Middle frontal gyrus (tissue), 1 donor: Measurements from ENCODE around the gene OR1I1.
"Not testable (repeated sequence)": the region's sequence is repeated elsewhere in the genome, so short reads cannot be mapped to it uniquely, and the experiment has no call there.

ENCODE experiments used
- DNase-seq: peaks from one replicate; pipeline ENCODE4 v3.0.0-alpha.2; 2015; ENCODE audit warnings: low spot score; ENCODE audit errors: extremely low spot score

Gene OR1I1

DNA sequence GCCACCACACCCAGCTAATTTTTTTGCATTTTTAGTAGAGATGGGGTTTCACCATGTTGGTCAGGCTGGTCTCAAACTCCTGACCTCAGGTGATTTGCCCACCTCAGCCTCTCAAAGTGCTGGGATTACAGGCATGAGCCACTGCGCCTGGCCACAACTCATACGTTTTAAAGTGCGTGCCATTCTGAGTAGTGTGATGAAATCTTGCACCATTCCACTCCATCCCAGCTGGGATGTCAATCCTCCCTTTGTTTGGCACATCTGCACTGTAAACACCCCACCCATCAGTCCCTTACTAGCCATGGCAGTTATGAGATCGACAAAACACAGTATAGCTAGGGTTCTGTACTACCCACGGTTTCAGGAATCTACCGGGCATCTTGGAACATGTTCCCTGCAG lies 16.0 kb downstream of the OR1I1 start:
- DNase-seq: not testable (repeated sequence)

DNA sequence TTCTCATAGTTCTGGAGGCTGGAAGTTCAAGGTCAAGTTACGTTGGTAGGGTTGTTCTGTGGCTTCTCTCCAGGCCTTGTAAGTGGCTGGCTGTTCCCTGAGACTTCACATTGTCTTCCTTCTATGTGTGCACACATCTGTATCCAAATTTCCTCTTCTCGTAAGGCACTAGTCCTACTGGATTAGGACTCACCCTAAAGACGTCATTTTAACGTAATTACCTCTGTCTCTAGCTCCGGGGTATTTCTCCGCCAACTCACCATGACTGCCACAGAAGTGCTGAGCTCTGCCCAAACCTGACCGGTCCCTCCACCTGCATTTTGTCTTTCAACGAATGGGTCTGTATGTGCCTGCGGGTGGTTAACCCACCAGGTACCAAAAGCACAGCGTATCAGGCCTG lies 16.4 kb downstream of the OR1I1 start:
- no peak for DNase-seq

DNA sequence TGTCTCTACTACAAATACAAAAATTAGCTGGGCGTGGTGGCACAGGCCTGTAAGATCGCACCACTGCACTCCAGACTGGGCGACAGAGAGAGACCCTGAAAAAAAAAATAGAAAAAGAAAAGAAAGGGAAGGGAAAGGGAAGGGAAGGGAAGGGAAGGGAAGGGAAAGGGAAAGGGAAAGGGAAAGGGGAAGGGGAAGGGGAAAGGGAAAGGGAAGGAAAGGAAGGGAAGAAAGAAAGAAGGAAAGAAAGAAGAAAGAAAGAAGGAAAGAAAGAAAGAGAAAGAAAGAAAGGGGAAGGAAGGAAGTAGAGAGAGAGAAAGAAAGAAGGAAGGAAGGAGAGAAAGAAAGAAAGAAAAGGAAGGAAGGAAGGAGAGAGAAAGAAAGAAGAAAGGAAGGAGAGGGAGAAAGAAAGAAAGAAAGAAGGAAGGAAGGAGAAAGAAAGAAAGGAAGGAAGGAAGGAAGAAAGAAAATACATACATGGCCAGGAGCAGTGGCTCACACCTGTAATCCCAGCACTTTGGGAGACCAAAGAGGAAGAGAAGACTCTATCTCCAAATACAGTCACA lies 17.1 kb downstream of the OR1I1 start:
- no peak for DNase-seq

DNA sequence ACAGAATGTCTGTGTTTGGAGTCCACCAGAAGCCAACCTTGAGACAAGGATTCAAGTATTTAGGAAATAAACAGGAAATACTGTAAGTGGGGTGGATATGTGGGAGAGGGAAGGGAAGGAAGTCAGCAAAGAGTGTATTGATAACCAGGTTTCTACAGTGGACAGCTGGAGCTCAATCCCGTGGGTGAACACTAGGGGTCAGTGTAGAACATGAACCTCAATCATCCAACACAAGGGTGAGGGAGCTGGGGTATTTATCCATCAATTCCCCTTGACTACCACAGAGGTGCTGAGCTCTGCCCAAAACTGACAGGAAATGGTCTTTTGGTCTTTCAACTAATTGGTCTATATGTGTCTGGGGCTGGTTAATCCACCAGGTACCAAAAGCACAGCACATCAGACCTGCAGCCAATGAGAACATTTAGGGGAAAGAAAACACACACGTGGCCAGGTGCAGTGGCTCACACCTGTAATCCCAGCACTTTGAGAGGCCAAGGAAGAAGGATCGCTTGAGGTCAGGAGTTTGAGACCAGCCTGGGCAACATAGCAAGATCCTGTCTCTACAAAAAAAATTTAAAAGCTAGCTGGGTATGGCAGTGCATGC lies 19.6 kb downstream of the OR1I1 start:
- DNase-seq: no peak

DNA sequence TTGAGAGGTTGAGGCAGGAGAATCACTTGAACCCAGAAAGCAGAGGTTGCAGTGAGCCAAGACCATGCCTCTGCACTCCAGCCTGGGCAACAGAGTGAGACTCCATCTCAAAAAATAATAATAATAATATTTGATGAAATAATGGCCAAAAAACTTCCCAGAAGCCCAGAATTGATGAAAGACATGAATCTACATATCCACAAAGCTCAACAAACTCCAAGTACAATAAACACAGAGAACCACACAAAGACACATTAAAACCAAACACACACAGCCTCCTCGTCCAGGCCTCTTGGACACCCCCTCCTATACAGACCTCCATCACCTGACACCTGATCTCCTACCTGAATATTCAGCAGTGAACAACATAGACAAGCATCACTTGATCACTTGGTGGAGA lies 22.0 kb downstream of the OR1I1 start:
- no peak for DNase-seq

GRCh38 chr19:15104411-15104810 lies 22.4 kb downstream of the OR1I1 start:
- no peak for DNase-seq

GRCh38 chr19:15105044-15105443 lies 23.0 kb downstream of the OR1I1 start:
- DNase-seq: no peak

DNA sequence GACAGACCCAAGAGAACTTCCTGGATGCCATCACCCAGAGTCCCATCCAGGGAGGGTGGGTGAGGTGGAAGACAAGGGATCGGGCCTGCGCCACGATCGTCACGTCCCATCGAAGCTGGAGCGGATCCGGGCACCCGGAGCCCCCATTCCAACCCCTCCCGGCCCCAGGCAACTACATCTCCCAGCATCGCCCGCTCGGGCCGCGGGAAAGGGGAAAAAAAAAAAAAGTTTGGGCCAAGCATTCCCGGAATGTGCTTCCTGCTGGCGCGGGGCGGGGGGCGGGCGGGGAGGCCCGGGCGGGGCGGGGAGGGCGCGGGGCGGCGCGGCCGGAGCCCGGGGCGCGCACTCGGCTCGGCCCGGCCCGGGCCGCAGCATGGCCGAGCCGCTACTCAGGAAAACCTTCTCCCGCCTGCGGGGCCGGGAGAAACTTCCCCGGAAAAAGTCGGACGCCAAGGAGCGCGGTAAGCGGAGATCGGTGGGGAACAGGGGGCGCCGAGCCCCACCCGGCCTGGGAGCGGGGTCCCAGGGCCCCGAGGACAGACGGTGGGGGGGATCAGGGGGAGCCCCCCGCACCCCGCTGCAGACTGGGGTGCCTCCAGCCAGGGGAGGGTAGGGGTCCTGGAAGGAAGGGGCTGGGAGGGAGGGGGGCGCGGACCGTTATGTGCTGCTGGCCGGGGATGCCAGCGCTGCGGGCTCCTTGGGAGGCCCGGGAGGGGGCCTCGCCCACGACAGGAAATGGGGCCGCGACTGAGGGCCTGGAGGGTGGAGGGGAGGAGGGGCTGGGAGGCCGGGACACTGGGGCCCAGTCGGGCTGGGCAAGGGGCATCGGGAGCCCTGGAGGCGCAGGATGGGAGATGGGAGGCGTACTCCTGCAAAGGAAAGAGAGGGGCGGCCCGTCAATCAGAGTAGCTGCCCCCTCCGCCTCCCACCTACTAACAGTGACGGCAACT lies 25.3 kb downstream of the OR1I1 start, which contains the start of gene SYDE1:
Gene SYDE1, plus strand, starts transcription at position 341 of the 950 bp plus-strand sequence. Its CDS starts 33 bp downstream, at position 374.
- no peak for DNase-seq

- DNase-seq: no peak
Measured at GRCh38 chr19:15108145-15108844, 26.3 kb downstream of the OR1I1 start.

GRCh38 chr19:15108845-15109767 lies 27.1 kb downstream of the OR1I1 start:
- no peak for DNase-seq

DNA sequence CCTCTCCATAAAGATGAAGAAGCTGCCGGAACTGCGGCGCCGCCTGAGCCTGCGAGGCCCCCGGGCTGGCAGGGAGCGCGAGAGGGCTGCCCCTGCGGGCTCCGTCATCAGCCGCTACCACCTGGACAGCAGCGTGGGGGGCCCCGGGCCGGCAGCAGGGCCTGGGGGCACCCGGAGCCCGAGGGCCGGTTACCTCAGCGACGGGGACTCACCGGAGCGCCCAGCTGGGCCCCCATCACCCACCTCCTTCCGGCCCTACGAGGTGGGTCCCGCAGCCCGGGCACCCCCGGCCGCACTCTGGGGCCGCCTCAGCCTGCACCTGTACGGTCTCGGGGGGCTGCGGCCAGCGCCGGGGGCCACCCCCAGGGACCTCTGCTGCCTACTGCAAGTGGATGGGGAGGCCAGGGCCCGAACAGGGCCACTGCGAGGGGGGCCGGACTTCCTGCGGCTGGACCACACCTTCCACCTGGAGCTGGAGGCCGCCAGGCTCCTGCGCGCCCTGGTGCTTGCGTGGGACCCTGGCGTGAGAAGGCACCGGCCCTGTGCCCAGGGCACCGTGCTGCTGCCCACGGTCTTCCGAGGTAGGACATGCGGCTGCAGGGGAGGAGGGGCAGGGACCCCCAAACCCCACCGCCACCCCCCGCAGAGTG lies 27.9 kb downstream of the OR1I1 start:
- DNase-seq: no peak

DNA sequence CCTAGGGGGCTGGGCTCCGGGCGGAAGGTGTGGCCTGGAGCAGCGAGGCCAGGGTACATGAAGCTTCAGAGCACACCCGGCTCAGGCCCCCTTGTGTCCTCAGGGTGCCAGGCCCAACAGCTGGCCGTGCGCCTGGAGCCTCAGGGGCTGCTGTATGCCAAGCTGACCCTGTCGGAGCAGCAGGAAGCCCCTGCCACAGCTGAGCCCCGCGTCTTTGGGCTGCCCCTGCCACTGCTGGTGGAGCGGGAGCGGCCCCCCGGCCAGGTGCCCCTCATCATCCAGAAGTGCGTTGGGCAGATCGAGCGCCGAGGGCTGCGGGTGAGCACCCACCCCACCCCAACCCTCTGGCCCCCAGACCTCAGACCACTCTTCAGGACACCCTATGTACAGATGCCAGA lies 28.4 kb downstream of the OR1I1 start:
- DNase-seq: no peak

DNA sequence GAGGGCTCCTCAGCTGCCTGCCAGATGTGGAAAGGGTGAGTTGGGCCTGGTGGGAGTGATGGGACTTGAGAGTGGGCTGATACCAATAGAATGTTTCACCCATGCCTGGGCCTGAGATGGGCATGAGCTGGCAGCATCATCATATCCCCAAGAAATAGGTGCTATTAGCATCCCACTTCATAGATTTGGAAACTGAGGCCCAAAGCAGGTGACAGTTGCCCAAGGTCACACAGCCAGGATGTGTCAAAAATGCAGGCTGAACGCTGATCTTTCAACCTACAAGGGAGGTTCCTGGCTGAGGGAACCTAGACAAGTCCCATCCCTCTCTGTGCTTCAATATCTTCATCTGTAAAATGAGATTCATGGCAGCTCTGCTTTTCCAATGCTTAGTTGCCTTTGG lies 29.7 kb downstream of the OR1I1 start:
- no peak for DNase-seq

- no peak for DNase-seq
Measured at GRCh38 chr19:15112385-15112784, 30.4 kb downstream of the OR1I1 start.

- DNase-seq: no peak
Measured at GRCh38 chr19:15113245-15114152, 31.5 kb downstream of the OR1I1 start.

DNA sequence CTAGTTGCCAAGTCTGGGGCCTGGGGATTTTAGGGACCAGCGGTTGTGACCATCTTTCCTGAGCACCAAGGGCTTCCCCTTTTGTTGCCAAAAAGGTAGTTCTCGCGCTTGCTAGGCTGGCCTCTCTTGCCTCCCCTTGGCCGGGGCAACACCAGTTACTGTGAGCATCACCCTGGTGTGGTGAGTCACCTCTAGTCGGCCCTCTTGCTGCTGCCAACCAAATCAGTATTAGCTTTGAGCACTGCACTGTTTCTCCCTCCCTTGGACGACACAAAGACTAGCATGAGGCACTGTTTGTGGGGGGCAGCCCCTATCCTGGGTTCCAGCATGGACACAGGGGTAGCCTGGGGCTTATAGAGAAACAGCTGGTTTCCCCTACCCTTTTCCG lies 32.1 kb downstream of the OR1I1 start:
- no peak for DNase-seq

GRCh38 chr19:15115080-15115479 lies 33.1 kb downstream of the OR1I1 start:
- no peak for DNase-seq

- DNase-seq: no peak
Measured at GRCh38 chr19:15115762-15116615, 34.0 kb downstream of the OR1I1 start.
